Stimulated activated CD8-positive, alpha-beta memory T cell treated with anti-CD3 and anti-CD28 coated beads, Interleukin-12 subunit alpha, Interleukin-12 subunit beta, amount 100 ng/mL, for 24 hours (primary cell): ENCODE results near the gene SLC35F5.
"Not testable (repeated sequence)": the region's sequence is repeated elsewhere in the genome, so short reads cannot be mapped to it uniquely, and the experiment has no call there.

ENCODE experiments used
- DNase-seq: peaks from one replicate; pipeline ENCODE4 v3.0.0-alpha.2; 2020; ENCODE audit errors: extremely low read depth

The SLC35F5 gene

DNA sequence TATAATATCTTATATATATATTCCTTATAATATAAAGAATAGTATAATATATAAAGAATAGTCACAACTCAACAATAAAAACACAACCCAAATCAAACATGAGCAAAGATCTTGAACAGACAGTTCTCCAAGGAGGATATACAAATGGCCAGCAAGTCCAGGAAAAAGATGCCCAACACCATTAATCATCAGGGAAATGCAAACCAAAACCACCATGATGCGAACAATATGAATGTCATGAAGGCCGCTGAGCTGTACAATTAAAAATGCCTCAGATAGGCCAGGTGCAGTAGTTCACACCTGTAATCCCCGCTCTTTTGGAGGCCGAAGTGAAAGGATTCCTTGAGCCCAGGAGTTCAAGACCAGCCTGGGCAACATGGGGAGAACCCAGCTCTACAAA is 58.9 kb downstream of the SLC35F5 start:
- no peak for DNase-seq

DNA sequence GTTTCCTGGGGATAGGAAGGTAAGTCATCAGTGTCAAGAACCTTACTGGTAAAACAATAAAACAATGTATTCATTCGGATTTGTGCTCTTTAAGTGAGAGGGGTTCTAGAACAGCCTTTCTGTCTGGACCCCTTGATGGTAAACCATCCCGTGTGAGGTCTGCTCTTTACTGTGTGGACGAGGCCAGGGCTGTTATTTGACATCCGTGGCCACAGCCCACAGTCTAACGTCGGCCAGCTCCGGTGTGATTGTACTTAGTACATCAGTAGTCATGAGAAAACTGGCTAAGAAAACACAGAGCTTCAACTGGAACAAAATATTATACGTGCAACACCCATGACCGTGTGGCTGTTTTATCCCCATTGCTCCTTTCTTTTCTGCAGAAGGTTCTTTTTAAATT is 62.0 kb downstream of the SLC35F5 start:
- DNase-seq: no peak

DNA sequence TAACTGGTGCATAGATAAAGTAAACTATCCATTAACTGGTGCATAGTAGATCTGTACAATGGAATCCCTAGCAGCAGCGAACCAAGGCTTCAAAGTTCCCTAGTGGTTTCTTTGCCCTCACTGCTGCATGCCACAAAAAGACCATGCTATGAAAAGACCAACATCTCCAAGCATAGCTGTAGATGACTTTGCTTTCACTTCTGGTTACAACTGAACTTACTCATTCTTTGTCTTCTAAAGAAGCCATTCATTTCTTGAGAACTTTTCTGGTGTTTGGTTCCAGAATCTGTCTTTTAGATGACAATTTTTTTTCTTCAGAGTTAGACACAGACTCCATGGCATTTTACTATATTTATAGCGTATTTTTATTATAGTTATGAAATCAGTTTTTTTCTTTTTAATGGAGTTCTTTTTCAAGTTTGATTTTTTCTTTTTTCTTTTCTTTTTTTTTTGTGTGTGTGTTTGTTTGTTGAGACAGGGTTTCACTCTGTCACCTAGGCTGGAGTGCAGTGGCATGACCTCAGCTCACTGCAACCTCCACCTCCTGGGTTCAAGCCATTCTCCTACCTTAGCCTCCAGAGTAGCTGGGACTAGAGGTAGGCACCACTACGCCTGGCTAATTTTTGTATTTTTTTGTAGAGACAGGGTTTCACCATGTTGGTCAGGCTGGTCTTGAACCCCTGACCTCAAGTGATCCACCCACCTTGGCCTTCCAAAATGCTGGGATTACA is 63.6 kb downstream of the SLC35F5 start:
- no peak for DNase-seq

DNA sequence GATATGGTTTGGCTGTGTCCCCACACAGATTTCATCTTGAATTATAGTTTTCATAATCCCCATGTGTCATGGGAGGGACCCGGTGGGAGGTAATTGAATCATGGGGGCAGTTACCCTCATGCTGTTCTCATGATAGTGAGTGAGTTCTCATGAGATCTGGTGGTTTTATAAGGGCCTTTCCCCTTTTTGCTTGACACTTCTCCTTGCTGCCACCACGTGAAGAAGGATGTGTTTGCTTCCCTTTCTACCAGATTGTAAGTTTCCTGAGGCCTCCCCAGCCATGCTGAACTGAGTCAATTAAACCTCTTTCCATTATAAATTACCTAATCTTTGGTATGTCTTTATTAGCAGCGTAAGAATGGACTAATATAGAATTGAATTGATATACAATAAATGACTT is 65.6 kb downstream of the SLC35F5 start:
- DNase-seq: not testable (repeated sequence)

DNA sequence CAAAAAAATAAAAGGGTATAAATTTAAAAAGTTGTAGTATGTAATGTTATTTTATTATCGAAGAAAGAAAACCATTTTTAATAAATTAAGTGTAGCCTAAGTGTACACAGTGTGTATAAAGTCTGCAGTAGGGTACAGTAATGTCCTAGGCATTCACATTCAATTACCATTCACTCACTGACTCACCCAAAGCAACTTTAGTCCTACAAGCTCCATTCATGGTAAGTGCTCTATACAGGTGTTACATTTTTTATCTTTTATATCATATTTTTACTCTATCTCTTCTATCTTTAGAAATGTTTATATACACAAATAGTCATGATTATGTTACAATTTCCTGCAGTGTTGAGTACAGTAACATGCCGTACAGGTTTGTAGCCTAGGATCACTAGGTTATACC is 69.9 kb downstream of the SLC35F5 start:
- DNase-seq: no peak

DNA sequence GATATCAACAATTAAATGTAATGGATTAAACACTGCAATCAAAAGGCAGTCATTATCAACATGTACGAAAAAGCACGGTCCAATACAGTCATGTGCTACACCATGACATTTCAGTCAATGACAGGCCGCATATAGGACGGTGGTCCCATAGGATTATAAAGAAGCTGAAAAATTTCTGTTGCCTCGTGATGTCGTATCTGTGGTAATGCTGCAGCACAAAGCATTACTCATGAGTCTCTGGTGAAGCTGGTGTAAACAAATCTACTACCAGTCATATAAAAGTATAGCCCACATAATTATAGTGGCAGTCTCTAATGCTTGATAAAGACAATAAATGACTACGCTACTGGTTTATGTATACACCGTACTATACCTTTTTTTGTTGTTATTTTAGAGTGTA is 71.0 kb downstream of the SLC35F5 start:
- DNase-seq: no peak

DNA sequence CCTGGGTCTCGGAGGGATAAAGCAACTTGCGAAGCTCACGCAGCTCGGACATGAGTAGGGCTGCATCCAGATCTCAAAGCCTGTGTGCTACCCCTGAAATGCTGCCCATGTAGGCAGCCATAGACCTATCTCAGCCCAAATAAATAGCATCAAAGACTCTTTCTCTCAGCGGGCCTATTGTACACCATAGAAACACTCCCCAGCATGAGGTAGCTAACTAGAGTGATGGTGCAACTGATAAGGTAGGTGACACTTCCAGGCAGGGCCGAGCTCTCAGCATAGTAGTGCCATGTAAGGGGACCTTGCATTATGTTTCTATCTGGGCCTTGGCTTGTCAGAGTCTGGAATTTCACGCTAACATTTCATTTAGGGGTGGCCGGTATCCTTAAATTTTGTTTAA is 77.0 kb downstream of the SLC35F5 start:
- no peak for DNase-seq

DNA sequence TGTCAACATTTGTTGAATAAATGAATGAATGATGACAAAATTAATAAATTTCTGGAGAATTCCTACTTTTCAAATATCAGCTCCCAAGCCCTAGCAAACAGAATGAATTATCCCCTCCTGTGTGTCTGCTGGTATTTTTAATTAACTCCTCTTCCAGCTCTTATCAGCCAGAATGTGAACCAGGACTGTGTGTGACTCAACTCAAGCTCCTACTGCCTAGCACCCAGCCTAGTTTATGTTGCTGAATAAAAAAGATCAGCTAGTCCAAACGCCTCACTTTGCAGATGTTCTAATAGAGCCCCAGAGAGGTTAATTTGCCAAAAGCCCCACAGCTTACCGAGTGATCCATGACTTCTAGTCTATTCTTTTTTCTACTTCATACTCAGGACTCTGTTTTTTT is 79.1 kb downstream of the SLC35F5 start:
- DNase-seq: no peak

DNA sequence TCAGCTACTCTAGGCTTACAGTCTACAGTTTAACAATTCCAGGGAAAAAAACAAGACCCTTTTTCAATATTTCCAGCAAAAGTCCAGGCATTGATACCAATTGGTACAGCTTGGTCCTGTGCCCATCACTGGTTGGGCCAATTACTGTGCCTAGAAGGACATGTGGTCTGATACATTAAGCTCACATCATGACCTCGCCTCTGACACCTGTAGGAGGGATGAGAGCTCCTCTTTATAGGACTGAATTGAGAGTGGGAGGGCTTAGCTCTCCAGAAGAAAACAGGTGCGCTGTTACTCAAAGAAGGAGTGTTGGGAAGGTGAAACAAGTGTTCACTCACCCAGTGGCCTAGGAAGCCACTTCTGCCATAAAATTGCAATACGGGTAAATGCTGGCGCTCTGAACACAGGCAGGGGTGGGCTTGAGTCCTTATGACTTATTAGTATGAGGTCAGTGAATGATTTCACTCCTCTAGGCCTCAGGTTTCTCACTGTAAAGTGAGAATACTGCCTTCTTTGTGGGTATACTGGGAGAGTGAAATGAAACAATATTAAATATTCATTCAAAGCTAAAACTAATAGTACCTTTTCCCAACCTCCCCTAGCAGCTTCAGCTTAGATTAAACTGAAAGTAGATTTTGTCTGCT is 79.7 kb downstream of the SLC35F5 start:
- DNase-seq: no peak

DNA sequence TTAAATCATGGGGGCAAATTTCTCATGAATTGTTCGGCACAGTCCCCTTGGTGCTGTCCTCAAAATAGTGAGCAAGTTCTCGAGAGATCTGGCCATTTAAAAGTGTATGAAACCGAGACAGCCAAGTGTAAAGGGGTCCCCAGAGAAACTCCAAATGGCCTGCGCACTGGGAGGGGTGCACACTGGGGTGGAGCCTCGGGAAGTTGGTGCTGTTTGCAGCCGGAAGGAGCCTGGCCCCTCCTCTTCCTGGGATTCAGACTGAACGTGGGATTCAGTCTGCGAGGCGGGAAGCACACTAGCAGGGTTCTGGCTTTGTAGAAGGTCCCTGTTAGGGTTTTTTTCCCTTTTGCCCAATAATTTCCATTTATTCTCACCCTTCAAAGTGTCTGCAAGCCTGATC is 80.6 kb downstream of the SLC35F5 start:
- no peak for DNase-seq

DNA sequence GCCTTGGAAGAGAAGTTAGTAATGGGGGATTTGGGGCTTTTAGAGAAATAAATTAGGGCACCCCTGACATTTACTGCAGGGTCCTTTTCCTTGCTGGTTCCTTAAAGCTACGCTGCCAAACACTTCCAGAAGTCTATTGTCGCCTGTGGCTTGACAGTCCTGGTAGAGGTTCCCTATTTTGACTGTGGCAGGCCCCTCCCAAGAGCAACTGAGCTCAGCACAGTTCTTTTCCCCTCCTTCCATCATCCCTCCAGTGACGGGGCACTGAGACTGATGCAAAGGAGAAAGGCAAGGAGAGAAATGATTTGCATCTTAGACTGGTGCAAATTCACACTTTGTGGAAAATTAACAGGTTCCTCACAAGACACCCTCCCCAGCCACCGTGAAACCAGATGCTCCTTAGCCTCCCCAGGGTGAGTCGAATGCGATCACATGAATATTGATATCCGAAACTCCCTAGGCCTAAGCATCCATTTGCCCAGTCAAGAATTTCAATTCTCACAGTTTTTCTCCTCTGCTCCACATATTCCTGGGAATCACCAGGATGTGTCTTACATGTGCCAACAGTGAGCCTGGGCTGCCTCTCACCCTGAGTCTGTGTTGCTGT is 84.0 kb downstream of the SLC35F5 start:
- DNase-seq: no peak

DNA sequence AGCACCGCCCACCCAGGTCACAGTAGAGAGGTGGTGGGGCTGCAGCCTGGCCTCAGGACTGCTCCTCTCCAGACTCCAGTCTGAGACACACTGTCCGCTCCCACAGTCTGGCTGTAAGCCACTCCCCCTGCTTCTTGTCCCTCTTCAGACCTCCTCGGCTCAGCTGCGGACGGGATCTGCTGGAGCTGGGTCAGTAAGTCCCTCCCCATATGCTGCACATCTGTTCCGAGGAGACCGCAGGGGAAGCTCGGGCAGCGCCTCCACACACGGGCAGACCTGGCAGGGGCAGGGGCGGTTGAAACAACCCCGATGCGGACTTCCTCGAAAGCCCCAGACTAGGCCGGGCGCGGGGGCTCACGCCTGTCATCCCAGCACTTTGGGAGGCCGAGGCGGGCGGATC is 87.4 kb downstream of the SLC35F5 start:
- not testable (repeated sequence) for DNase-seq

DNA sequence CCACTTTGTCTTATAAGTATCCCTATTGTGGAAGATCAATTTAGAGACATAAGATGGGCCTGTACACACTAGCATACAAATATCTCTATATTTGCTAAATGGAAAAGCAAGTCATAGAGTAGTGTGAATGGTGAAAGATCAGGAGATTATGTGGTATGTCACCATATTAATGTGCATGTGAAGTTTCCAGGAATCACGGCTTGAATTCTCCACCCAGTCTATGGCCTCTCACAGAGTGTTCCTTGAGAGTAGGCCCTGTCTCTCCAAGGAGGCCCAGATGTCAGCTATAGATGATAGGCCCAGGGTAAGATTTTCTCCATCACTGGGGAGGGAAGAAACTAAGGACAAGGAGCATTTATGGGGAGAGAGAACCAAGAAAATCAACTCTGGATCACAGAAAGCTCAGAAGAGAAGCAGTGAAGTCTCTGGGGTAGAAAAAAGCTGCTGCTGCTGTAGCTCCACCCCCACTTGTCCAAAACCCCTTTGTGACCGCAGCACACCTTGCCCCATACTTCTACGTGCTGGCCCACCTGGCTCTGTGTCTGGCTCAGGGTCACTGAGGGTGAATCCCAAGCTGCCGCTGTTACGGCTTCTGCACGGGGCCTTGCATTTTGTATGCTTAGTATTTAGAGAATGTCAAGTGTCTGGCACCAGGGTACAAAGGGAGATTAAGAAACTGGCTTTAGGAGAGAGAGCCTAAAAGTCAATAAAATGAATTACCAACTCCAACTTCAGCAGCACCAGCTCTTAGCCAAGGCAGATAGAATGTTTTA is 91.5 kb downstream of the SLC35F5 start:
- not testable (repeated sequence) for DNase-seq

DNA sequence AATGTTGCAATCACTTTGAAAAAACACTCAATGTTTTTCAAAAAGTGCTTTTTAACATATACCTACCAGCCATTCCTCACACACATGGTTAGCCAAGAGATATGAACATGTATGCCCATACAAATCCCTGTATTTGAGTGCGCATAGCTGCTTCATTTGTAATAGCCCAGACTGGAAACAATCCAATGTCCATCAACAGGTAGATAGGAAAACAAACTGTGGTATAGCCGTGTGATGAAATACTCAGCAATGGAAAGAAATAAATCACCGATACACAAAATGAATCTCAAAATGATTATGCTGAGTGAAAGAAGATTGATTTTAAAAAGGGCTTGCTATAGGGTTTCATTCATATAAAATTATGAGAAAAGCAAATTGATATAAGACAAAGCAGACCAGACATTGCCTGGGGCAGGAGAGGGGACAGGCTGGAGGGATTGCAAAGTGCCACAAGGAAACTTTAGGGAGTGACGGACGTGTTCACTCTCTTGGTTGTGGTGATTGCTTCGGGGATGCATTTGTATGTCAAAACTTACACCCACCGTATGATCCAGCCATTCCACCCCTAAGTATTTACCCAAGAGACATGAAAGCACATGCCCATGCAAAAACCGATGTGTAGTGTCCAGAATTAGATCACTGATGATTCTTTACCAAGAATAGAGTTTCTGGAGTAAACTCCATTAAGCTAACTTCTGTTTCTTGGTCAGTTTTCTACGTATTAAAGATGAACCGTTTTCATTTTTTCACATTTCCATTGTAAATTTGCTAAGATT is 93.0 kb downstream of the SLC35F5 start:
- not testable (repeated sequence) for DNase-seq
